GM21526 (cell line): Measurements from ENCODE around the gene TPM3.
"Not testable (repeated sequence)": the region's sequence is repeated elsewhere in the genome, so short reads cannot be mapped to it uniquely, and the experiment has no call there.

Source experiments
- ATAC-seq: cut with Tn5 transposase; IDR thresholded peaks from one replicate; pipeline ENCODE4 v1.9.1; 2021; ENCODE audit warnings: moderate library complexity; ENCODE audit not compliant: unreplicated experiment, low FRiP score

Gene TPM3

GRCh38 chr1:154207262-154207661, 15.4 kb upstream of the TPM3 start:
- ATAC-seq = no peak

GRCh38 chr1:154206196-154206595, 14.3 kb upstream of the TPM3 start, which contains the start of gene CFAP141:
Gene CFAP141, minus strand, starts transcription at chr1:154206333. Its CDS starts 26 bp downstream, at chr1:154206307.
- ATAC-seq = no peak

- not testable (repeated sequence) for ATAC-seq
Measured at GRCh38 chr1:154205778-154206177, 13.9 kb upstream of the TPM3 start.

- no peak for ATAC-seq
Measured at GRCh38 chr1:154199563-154199879, 7.6 kb upstream of the TPM3 start.

- ATAC-seq = no peak
Measured at GRCh38 chr1:154198756-154199562, 7.1 kb upstream of the TPM3 start.

- ATAC-seq = no peak
Measured at GRCh38 chr1:154193821-154194220, 1.9 kb upstream of the TPM3 start.

- no peak for ATAC-seq
Measured at GRCh38 chr1:154192476-154192875, 576 bp upstream of the TPM3 start.

GRCh38 chr1:154190550-154190949, 1.4 kb downstream of the TPM3 start:
- ATAC-seq = no peak

- no peak for ATAC-seq
Measured at GRCh38 chr1:154186852-154187501, 4.9 kb downstream of the TPM3 start.

- ATAC-seq = no peak
Measured at GRCh38 chr1:154186177-154186576, 5.7 kb downstream of the TPM3 start.

- ATAC-seq = peak; percentile 60
Measured at GRCh38 chr1:154183046-154183915, 8.6 kb downstream of the TPM3 start.

GRCh38 chr1:154182344-154183045, 9.4 kb downstream of the TPM3 start:
- peak; percentile 38 for ATAC-seq

- ATAC-seq = no peak
Measured at GRCh38 chr1:154181944-154182343, 10.0 kb downstream of the TPM3 start.

GRCh38 chr1:154179946-154180687, 11.8 kb downstream of the TPM3 start:
- no peak for ATAC-seq

- no peak for ATAC-seq
Measured at GRCh38 chr1:154178911-154179811, 12.7 kb downstream of the TPM3 start.

GRCh38 chr1:154178013-154178412, 13.9 kb downstream of the TPM3 start:
- no peak for ATAC-seq

GRCh38 chr1:154176337-154176736, 15.6 kb downstream of the TPM3 start:
- ATAC-seq = no peak

- ATAC-seq = no peak
Measured at GRCh38 chr1:154174654-154175053, 17.2 kb downstream of the TPM3 start.

- no peak for ATAC-seq
Measured at GRCh38 chr1:154171880-154172279, 20.0 kb downstream of the TPM3 start.
